Osteoblast (primary cell): ENCODE data around the gene MKRN2. TPM values are rescaled to one million over a fixed set of nuclear protein-coding genes. Genes with fewer than 3 reads are reported as not detected.

ENCODE experiments used
- DNase-seq: peaks from one replicate; pipeline ENCODE4 v3.0.0; 2011; ENCODE audit warnings: low spot score, mixed read lengths; ENCODE audit not compliant: insufficient read length; ENCODE audit errors: missing footprints
- H2AFZ ChIP-seq: 2 replicates; pipeline ENCODE4 v1.6.0; 2011; ENCODE audit warnings: mild to moderate bottlenecking, low read length
- H3K27ac ChIP-seq: 2 replicates; pipeline ENCODE4 v1.5.1; 2011; ENCODE audit warnings: mild to moderate bottlenecking, low read depth, low read length, moderate library complexity
- H3K27me3 ChIP-seq: 2 replicates; pipeline ENCODE4 v1.6.0; 2012; ENCODE audit warnings: mild to moderate bottlenecking, control low read depth, inconsistent platforms, low read length, moderate library complexity; ENCODE audit not compliant: insufficient read depth
- H3K36me3 ChIP-seq: 2 replicates; pipeline ENCODE4 v1.5.1; 2011; ENCODE audit warnings: mild to moderate bottlenecking, low read length, control low read depth, moderate library complexity; ENCODE audit not compliant: insufficient read depth
- H3K4me1 ChIP-seq: 2 replicates; pipeline ENCODE4 v1.5.1; 2011; ENCODE audit warnings: mild to moderate bottlenecking, low read length, control low read depth, moderate library complexity; ENCODE audit not compliant: insufficient read depth
- H3K4me2 ChIP-seq: 2 replicates; pipeline ENCODE4 v1.6.0; 2011; ENCODE audit warnings: mild to moderate bottlenecking, low read length; ENCODE audit not compliant: insufficient read depth
- H3K4me3 ChIP-seq: fragments of 200-600 bp; sonication (generic); 3 replicates; pipeline ENCODE4 v1.5.1; 2012; ENCODE audit warnings: mild to moderate bottlenecking, low read length, inconsistent platforms; ENCODE audit not compliant: insufficient read depth
- H3K79me2 ChIP-seq: 2 replicates; pipeline ENCODE4 v1.6.0; 2012; ENCODE audit warnings: mild to moderate bottlenecking, low read length, control low read depth, inconsistent platforms; ENCODE audit not compliant: insufficient read depth
- H3K9me3 ChIP-seq: 2 replicates; pipeline ENCODE4 v1.5.1; 2011; ENCODE audit warnings: low read depth, low read length, control low read depth
- H4K20me1 ChIP-seq: 2 replicates; pipeline ENCODE4 v1.6.0; 2012; ENCODE audit warnings: mild to moderate bottlenecking, low read length, control low read depth; ENCODE audit not compliant: insufficient read depth
- total RNA-seq: library from RNA; depleted of rRNA; stranded (reverse); fragments of >200 nt; gene quantifications from 2 replicates; pipeline ENCODE4 v1.2.3, GENCODE V29; 2012
- TF ChIP-seq, protein P1 (sequence below): IDR thresholded peaks from 2 replicates; pipeline ENCODE4 v1.5.1; 2011; ENCODE audit warnings: mild to moderate bottlenecking, low read depth, low read length, moderate library complexity; ENCODE audit errors: extremely low read depth

The MKRN2 gene
- total RNA-seq, 1 donor, result 40.9 TPM

DNA sequence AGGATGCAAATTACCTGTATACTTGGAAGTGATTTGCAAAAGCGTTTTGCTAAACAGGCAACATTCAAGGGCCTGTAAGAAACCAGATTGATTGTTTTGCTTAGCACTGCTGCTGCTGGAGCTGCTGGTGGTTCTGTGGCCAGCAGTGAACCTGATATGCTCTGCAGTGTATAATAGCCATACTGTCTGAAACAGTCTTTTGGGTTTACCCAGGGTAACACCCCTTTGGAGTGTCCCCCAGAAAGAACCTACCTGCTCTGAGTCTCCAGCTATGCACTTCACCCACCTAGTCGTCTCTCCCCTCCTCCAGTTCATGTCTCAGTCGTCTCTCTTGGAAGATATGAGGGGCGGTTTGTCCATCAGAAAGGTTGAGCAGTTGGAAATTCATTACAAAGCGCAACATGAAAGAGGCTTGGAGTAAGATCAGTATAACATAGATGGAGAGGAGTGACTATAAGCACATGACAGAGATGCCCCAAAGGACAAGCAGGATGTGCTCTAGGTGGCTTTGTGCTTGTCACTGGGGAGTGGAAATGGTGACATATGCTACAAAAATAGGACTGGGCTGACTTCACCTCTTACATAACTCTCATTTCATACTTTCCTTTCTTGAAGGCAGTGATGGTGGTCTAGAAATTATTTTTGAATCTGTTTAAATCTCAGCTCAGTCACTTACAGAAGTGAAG lies 3.8 kb downstream of the MKRN2 start:
- no peaks in the 10 kb centered on the region for H3K27me3 ChIP-seq
- peaks cover 85% of the 10 kb centered on the region for H3K79me2 ChIP-seq
- TF ChIP-seq, protein P1, sequence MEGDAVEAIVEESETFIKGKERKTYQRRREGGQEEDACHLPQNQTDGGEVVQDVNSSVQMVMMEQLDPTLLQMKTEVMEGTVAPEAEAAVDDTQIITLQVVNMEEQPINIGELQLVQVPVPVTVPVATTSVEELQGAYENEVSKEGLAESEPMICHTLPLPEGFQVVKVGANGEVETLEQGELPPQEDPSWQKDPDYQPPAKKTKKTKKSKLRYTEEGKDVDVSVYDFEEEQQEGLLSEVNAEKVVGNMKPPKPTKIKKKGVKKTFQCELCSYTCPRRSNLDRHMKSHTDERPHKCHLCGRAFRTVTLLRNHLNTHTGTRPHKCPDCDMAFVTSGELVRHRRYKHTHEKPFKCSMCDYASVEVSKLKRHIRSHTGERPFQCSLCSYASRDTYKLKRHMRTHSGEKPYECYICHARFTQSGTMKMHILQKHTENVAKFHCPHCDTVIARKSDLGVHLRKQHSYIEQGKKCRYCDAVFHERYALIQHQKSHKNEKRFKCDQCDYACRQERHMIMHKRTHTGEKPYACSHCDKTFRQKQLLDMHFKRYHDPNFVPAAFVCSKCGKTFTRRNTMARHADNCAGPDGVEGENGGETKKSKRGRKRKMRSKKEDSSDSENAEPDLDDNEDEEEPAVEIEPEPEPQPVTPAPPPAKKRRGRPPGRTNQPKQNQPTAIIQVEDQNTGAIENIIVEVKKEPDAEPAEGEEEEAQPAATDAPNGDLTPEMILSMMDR, result no peak
- no peak overlapping the region for H3K4me2 ChIP-seq
- H3K27ac ChIP-seq, result no peak overlapping the region
- peaks cover 60% of the 10 kb centered on the region for H4K20me1 ChIP-seq
- H2AFZ ChIP-seq, result no peak overlapping the region
- H3K4me3 ChIP-seq, result no peak overlapping the region
- H3K4me1 ChIP-seq, result peaks cover 13% of the 10 kb centered on the region
- H3K36me3 ChIP-seq, result no peaks in the 10 kb centered on the region
- H3K9me3 ChIP-seq, result no peaks in the 10 kb centered on the region
- DNase-seq, result no peak

DNA sequence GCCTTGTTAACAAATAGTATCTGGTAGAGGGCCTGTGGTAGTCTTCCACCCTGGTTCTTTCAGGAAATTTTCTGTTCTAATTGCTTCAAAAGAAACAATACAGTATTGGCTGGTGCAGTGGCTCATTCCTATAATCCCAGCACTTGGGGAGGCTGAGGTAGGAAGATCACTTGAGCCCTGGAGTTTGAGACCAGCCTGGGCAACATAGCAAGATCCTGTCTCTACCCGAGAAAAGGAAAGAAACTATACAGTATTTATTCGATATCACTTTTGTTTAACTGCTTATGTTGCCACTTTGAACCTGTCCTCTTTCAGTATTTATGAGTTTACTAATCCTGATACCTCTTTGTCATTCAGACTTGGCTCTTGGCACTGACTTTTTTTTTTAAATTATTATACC lies 4.5 kb downstream of the MKRN2 start:
- TF ChIP-seq, protein P1, result no peak
- no peak overlapping the region for H3K4me3 ChIP-seq
- no peaks in the 10 kb centered on the region for H3K27me3 ChIP-seq
- no peaks in the 10 kb centered on the region for H3K9me3 ChIP-seq
- peaks cover 66% of the 10 kb centered on the region for H4K20me1 ChIP-seq
- no peaks in the 10 kb centered on the region for H3K36me3 ChIP-seq
- no peak overlapping the region for H3K27ac ChIP-seq
- peaks cover 92% of the 10 kb centered on the region for H3K79me2 ChIP-seq
- DNase-seq, result no peak
- no peak overlapping the region for H2AFZ ChIP-seq
- H3K4me2 ChIP-seq, result no peak overlapping the region
- peaks cover 13% of the 10 kb centered on the region for H3K4me1 ChIP-seq

DNA sequence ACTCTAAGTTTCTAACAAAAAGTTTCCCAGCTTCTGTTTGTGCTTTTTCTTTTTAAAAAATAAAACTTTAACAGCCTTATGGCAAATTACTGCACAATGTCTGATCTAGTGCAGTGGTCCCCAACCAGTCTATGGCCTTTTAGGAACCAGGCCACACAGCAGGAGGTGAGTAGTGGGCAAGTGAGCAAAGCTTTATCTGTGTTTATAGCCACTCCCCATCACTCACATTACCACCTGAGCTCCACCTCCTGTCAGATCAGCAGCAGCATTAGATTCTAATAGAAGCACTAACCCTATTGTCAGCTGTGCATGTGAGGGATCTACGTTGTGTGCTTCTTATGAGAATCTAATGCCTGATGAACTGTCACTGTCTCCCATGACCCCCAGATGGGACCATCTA lies 5.6 kb downstream of the MKRN2 start:
- no peak overlapping the region for H2AFZ ChIP-seq
- H3K9me3 ChIP-seq, result no peaks in the 10 kb centered on the region
- H3K4me1 ChIP-seq, result peaks cover 13% of the 10 kb centered on the region
- H3K36me3 ChIP-seq, result no peaks in the 10 kb centered on the region
- peaks cover 66% of the 10 kb centered on the region for H4K20me1 ChIP-seq
- DNase-seq, result no peak
- no peaks in the 10 kb centered on the region for H3K27me3 ChIP-seq
- no peak overlapping the region for H3K4me2 ChIP-seq
- H3K27ac ChIP-seq, result no peak overlapping the region
- TF ChIP-seq, protein P1, result no peak
- no peak overlapping the region for H3K4me3 ChIP-seq
- H3K79me2 ChIP-seq, result peaks cover 98% of the 10 kb centered on the region

DNA sequence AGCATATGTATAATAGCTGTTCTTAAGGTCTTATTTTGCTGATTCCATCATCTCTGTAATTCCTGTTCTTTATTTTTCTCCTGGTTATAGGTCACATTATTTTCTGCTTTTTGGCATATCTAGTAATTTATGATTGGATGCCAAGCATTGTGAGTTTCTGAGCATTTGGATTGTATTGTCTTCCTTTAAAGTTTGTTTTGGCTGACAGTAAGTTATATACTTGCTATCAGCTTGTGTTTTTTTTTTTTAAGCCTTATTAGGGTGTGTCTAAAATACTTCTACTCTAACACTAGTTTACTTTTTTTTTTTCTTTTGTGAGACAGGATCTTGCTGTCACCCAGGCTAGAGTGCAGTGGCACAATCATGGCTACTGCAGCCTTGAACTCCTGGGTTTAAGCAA lies 10.1 kb downstream of the MKRN2 start:
- H3K9me3 ChIP-seq, result no peaks in the 10 kb centered on the region
- H4K20me1 ChIP-seq, result peaks cover 52% of the 10 kb centered on the region
- H2AFZ ChIP-seq, result no peak overlapping the region
- H3K27ac ChIP-seq, result no peak overlapping the region
- H3K4me1 ChIP-seq, result peaks cover 5% of the 10 kb centered on the region
- TF ChIP-seq, protein P1, result no peak
- H3K4me2 ChIP-seq, result no peak overlapping the region
- no peaks in the 10 kb centered on the region for H3K27me3 ChIP-seq
- no peak overlapping the region for H3K4me3 ChIP-seq
- H3K36me3 ChIP-seq, result peaks cover 29% of the 10 kb centered on the region
- no peak for DNase-seq
- peaks cover 80% of the 10 kb centered on the region for H3K79me2 ChIP-seq
